ENCODE measurements around the gene CLSTN3.

DNA sequence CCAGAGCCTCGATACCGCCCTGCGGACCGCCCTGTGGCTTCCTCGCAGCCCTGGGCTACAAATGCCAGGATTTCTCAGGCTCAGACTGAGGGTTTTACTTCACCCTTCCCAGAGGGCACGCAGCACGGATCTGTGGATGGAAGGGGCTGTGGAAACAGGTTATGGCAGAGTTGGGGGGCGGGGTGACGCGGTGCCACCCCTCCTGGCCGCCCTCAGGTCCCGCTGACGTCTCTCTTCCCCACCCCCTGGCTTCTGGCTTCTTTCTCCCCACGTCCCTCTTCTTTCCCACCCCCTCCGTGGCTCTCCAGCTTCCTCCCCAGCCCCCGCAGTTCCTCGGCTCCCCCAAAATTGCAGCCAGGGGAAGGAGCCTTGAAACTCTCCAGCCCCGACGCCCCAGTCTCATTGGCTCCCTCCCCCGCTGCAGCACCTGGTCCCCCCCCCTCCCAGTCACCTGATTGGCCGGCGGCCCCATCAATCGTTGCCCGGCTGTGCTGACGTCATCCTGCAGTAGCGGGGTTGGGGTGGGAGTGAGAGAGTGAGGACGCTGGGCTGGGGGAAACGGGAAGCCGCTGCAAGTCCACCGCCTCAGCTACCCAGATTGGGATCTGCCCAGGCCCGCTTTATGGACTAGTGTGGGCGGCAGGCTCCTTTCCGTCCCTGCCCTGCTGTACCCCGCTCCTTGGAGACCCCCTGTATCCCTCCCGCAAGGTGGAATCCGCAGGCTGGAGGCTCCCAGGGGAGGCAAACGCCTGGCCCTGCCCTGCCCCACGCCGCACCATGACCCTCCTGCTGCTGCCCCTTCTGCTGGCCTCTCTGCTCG lies at the start of gene CLSTN3:
- TF ChIP-seq CTCF (IDR thresholded peaks at IDR 0.05) (no peak), POLR2A (IDR thresholded peaks at IDR 0.05) (no peak)

Data from testis (tissue), 2 donors.